ENCODE data around the gene GLCCI1. TPM values are rescaled to one million over a fixed set of nuclear protein-coding genes. Genes with fewer than 3 reads are reported as not detected.
"Not testable (repeated sequence)": the region's sequence is repeated elsewhere in the genome, so short reads cannot be mapped to it uniquely, and the experiment has no call there.

Gene GLCCI1
- polyA plus RNA-seq, 5 donors: 22.8 to 50.8 (median 34.5) TPM

- DNase-seq: no peak
These were observed 120.6 kb downstream of the GLCCI1 start for GRCh38 chr7:8089036-8089780.

DNA sequence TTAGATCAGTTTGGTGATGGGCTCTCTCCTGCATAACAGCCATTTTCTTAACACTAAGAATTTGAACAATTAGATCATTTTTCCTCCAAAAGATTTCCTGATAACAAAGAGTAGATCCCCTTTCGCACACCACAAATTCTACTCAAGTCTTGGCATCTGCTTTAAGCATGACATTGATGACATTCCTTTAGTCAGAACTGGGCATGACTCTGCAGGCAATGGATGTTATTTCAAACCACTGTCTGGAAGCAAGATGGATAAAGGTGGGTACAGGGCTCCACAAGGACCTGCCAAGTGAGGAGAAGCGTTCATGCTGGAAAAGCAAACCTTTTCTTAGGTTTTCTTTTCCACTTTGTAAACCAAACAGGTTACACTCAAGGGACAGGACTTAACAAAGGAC lies 123.5 kb downstream of the GLCCI1 start:
- DNase-seq: no peak

DNA sequence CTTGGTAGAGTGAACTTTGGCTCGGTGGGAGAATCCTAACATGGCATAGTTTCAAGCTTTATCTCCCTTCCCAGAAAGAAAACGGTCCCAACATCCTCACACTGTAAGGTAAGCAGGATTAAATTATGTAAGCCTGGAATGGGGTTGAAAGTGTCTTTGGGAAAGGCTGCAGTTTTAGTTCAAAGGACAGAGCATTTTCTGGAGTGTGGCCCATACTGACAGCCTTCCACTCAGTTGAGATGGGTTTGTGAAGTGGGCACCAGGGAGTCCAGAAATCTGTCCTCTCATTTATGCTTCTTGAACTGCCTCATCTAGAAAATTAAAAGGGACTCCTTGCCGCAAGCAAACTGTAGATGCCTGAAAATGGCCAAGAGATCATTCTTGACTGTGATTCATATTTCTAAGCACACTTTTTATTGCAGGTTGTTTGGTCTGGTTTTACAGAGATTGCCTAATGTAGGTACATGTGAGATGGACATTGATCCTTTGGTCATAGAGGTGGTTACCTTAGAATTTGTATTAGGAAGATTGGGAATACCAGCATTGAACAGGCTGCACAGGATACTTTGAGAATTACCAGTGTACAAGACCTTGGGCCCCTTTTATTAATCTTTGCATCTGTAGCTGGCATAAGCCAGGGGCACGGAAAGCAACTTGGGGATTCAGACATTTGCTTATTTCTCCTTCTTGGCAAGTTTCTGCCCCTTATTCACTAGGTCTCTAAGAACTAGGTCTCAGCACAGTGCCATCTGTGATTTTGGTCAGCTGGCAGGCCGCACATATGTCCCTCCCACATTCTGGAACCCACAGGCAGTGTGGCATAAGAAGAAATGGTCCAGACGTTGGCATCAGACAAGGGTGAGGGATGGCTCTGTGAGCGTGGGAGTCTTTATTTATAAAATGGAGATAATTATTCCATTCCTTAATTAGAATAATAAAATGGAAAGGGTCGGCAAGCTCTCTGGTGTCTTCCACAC lies 125.9 kb downstream of the GLCCI1 start:
- no peak for DNase-seq

DNA sequence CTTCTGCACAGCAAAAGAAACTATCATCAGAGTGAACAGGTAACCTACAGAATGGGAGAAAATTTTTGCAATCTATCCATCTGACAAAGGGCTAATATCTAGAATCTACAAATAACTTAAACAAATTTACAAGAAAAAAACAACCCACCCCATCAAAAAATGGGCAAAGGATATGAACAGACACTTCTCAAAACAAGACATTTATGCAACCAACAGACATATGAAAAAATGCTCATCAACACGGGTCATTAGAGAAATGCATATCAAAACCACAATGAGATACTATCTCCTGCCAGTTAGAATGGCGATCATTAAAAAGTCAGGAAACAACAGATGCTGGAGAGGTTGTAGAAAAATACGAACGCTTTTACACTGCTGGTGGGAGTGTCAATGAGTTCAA lies 132.7 kb downstream of the GLCCI1 start:
- not testable (repeated sequence) for DNase-seq

DNA sequence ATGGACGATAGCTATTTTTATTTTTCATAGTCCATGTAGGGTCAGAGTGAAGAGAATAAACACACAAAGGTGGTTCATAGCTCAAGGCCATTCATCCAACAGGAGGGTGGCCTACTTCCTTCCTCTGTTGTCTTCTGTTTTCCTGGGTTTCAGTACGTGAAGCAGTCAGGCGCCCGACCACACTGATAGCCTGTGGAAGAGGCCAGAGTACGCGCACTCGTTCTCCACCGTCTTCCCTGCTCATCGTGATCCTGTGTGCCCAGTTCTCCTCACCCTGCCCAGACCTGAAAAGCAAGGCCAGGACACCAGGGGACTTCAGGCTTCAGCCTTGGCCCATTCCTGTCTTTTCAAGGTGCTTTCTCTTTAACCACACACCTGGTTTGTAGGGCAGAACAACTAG lies 134.7 kb downstream of the GLCCI1 start:
- no peak for DNase-seq

- no peak for DNase-seq
These were observed 137.0 kb downstream of the GLCCI1 start for GRCh38 chr7:8105449-8106095.

DNA sequence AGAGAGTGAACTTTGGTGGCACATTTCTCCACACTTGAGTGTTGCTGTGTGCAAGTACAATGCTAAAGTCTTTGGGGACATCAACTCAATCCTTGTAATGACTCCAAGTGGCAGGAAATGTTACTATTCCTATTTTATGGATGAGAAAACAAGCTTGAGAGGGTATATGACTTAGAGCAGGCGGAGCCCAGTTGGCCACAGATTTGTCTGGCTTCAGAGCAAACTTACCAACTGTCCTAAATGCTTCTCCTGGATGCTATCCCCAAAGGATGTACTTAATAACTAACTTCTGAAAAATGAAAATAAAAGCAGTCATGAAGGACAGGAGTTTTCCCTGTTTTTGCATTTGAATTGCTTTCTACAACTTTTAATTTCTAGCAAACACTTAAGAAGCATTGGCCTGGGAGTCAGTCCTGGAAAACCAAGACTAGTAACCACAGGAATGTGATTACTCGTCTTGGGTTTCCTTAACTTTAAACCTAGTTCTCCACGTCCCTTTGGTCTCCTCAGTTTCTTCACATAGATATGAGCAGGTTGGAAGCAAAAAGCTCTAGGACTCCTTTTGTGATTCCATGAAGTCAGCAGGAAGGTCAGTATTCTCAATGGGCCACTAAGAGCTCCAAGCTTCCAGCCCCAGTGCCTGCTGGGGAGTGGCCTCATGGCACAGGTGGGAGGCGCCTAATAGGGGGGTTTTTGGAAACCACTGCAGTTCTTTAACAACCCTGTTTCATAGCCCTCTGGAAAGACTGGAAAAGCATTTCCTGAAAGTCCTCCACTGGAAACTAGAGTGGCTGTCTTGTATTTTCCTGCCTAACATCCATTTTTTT lies 140.8 kb downstream of the GLCCI1 start:
- no peak for DNase-seq

- no peak for DNase-seq
These were observed 142.8 kb downstream of the GLCCI1 start for GRCh38 chr7:8111282-8111960.

DNA sequence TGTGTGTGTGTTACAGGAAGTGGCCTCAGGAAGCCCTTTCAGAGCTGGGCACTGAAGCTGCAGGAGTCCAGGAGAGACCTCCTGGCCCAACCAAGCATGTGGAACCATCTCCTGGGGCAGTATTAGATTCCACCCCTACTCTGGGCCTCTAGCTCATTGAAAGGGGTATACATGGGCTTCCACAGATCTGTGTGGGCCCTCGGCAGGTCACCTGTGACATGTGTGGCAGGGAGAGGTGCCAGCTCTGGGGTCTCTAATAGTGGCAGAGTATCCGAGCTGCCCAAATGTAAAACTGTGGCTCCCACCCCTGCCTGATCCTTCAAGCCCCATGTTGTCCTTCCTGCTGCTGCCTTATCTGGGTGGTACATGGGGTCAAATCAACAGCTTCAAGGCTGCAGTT lies 144.1 kb downstream of the GLCCI1 start:
- DNase-seq: no peak

DNA sequence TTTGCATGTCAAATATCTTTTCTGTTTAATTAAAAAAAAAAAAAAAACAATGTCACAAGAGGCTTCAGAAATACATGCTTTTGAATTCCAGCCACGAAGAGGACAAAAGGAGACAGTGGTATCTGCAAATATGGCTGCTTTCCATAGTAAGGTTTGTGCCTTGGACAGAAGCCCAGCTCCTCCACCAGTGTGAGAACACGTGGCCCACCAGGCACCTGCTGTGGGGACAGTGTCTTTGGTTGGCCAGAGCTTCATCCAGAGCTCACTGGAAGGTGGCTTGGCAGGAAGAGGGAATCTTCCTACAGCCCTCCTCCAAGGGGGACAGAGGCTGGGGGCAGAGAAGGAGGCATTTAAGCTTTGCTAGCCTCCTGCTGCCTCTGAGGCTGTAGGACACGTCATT lies 144.6 kb downstream of the GLCCI1 start:
- no peak for DNase-seq

DNA sequence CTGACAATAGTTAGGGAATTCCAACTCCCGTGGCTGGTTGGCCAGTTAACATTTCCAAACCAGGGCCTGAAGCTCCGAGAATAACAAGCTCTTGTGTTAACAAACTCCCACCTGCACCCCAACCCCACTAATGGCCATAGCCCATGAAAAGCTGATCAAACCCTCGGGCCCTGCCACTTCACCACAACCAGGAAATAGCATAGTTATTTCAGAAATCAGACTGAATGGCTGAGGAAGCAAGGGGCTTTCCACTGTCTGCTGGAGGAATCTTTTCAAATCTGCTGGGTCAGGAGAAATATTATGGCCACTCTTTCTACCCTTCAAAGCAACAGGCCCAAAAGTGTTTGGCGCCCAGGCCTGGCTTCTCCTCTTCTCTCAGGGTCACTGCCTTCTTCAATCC lies 145.6 kb downstream of the GLCCI1 start:
- no peak for DNase-seq

DNA sequence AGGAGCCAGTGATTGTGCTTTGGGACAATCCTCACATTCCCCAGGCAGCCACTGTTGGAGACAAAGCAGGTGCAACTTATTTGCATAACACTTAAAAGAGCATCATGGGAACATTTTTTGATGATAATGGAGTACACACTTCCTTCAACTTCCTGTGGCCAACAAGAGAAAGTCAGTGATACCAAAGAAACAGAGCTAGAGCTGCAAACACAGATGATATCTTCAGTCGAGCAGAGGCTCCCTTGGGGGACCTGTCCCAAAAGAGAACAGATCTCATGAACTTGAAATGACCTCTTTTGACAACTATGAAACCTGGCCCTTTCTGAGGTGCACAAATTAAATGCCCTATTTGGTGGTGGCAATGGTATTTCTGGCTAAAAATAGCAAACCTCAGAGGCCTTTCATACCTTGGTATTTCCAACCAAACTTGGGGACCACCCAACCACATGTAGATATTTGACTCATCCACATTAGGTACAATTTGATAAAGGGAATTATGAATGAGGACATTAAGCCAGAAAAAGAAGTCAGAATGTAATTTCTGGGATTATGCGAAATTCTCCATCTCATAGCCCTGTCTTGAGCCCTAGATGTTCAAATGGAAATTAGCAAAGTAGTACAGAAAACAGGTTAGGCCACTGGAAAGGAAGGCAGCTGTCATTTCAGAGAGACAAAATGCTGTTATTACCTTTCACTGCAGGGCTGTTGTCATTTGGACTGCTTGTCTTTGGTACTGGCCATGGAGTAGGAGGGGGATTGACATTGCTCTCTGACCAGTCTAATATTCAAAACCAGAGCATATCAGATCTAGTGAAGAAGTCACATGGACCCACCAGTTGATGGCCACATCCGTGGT lies 147.2 kb downstream of the GLCCI1 start:
- no peak for DNase-seq

DNA sequence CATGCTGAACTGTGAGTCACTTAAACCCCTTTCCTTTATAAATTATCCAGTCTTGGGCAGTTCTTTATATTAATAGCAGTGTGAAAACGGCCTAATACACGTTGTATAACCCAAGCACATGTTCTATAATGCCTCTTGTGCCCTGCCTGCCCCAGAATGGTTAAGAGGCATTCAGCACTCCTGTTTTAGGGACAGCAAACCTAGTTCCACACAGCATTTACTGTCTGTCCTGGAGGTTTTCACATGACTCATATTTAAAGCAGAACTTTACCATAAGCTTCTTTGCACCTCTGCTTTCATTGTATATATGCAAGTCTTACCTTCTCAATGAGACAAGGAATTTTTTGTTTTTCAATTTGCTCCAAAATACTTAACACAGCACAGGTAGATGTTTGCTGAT lies 148.6 kb downstream of the GLCCI1 start:
- no peak for DNase-seq

- DNase-seq: no peak
These were observed 150.7 kb downstream of the GLCCI1 start for GRCh38 chr7:8119262-8119661.

- DNase-seq: no peak
These were observed 151.9 kb downstream of the GLCCI1 start for GRCh38 chr7:8120390-8121058.

DNA sequence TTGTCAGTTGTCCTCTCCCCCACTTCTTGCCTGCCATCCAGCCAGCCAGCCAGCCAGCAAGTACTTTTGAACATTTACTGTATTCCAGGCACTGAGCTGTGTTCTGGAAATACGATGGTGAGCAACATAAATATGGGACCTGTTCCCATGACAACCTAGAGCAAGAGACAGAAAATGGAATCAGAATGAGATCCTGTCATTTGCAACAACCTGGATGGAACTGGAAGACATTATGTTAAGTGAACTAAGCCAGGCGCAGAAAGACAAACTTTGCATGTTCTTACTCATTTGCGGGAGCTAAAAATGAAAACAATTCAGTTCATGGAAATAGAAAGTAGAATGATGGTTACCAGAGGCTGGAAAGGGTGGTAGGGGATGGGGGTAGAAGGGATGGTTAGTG lies 152.6 kb downstream of the GLCCI1 start:
- no peak for DNase-seq

- DNase-seq: no peak
These were observed 157.3 kb downstream of the GLCCI1 start for GRCh38 chr7:8125680-8126444.

DNA sequence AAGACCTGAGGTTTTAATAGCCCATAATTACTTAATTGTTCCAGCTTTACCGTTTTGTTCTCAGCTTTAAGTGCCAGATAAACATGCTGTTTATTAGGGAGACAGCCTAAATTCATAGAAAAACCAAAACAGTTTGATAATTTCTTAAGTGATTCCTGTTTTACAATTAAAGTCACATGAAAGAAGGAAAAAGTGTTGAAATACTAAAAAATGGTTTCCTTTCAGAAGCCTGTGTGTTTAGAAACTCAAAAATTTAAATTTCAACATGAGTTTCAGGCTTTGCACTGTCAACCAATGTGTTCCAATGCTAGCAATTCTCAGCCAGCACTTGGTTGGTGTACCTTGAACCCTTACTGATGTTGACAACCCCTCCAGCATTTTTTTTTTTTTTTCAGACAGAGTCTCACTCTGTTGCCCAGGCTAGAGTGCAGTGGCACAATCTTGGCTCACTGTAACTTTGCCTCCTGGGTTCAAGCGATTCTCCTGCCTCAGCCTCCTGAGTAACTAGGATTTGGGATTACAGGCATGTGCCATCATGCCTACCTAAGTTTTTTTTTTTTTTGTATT lies 158.1 kb downstream of the GLCCI1 start:
- DNase-seq: no peak
